K562 (cell line): ENCODE data around the gene LIN28A. TPM values are rescaled to one million over a fixed set of nuclear protein-coding genes. Genes with fewer than 3 reads are reported as not detected.
A peak's percentile ranks its signal among the peaks of the same experiment; 100 is the strongest.

Experiments used
- ETV5 ChIP-seq: sonication (generic); formaldehyde crosslinking; IDR thresholded peaks from 2 replicates; pipeline ENCODE4 v1.4.0; 2020; ENCODE audit warnings: low read depth, mild to moderate bottlenecking, missing genetic modification reagents
- FIP1L1 ChIP-seq: fragments of 200-400 bp; formaldehyde crosslinking; IDR thresholded peaks from 2 replicates; pipeline ENCODE4 v1.6.1; 2018; ENCODE audit warnings: mild to moderate bottlenecking, low read depth, low read length; ENCODE audit not compliant: poor library complexity, severe bottlenecking
- GABPB1 ChIP-seq: sonication (generic); formaldehyde crosslinking; IDR thresholded peaks from 2 replicates; pipeline ENCODE4 v1.8.0; 2022; ENCODE audit warnings: mild to moderate bottlenecking, missing genetic modification reagents
- HNRNPUL1 ChIP-seq: fragments of 200-400 bp; formaldehyde crosslinking; IDR thresholded peaks from 2 replicates; pipeline ENCODE4 v1.6.1; 2017; ENCODE audit warnings: low read length
- MYBL2 ChIP-seq, 2 experiments: fragments of 450-650 bp in 1 of 2; sonication (generic) in 1 of 2; formaldehyde crosslinking in 1 of 2; IDR thresholded peaks; 2 replicates each; pipeline versions ENCODE4 v1.6.1 to v1.8.1; 2017 to 2022; ENCODE audit warnings: borderline replicate concordance in 1 of 2, inconsistent platforms in 1 of 2, low read depth in 1 of 2, mild to moderate bottlenecking in 1 of 2, missing genetic modification reagents in 1 of 2, moderate library complexity in 1 of 2
- PML ChIP-seq: IDR thresholded peaks from 2 replicates; pipeline ENCODE4 v1.6.1; 2012; ENCODE audit warnings: low read length, inconsistent platforms
- POLR2AphosphoS2 ChIP-seq: IDR thresholded peaks from 2 replicates; pipeline ENCODE4 v1.6.1; 2012; ENCODE audit warnings: low read length, improper control_type of control experiment
- ZNF12 ChIP-seq: sonication (generic); formaldehyde crosslinking; IDR thresholded peaks from 2 replicates; pipeline ENCODE4 v1.4.0; 2020; ENCODE audit warnings: mild to moderate bottlenecking, missing genetic modification reagents
- polyA plus RNA-seq, 8 experiments: library from polyadenylated mRNA; depleted of rRNA in 4 of 8; stranded (reverse) in 5 of 8; unstranded in 3 of 8; fragments of >200 nt; fragmentation: Nextera tagmentation in 2 of 8; fragmentation: Illumina TruSeq in 1 of 8; extraction: Ambion mirVana in 2 of 8; extraction: Trizol in 1 of 8; gene quantifications; 2 replicates each; pipeline versions ENCODE4 v1.2.1 to v1.2.3, GENCODE V29; 2011 to 2014; ENCODE audit warnings: inconsistent platforms in 1 of 8, missing spikeins in 1 of 8
- total RNA-seq, 7 experiments: library from RNA; depleted of rRNA in 6 of 7; stranded (reverse); fragments of >200 nt in 6 of 7; fragmentation: Illumina TruSeq in 2 of 7; extraction: Trizol in 2 of 7; gene quantifications; 2 replicates each; pipeline versions ENCODE4 v1.2.1 to v1.2.3, GENCODE V29; 2011 to 2021; ENCODE audit warnings: low replicate concordance in 1 of 7
- TF ChIP-seq, protein P1 (sequence below), 2 experiments: IDR thresholded peaks; 2 replicates each; pipeline ENCODE4 v1.6.1; 2012; ENCODE audit warnings: improper control_type of control experiment in 2 of 2, low read depth in 2 of 2, low read length in 2 of 2, borderline replicate concordance in 1 of 2
- TF ChIP-seq, protein P2 (sequence below), 3 experiments: IDR thresholded peaks in 2 of 3; conservative IDR thresholded peaks in 1 of 3; 2 replicates each; pipeline ENCODE4 v1.5.1; 2011 to 2012; ENCODE audit warnings: low read length in 3 of 3, mild to moderate bottlenecking in 3 of 3, control low read depth in 2 of 3, improper control_type of control experiment in 1 of 3, inconsistent platforms in 1 of 3, low read depth in 1 of 3, mixed read lengths in 1 of 3, moderate library complexity in 1 of 3; ENCODE audit not compliant: insufficient read depth in 2 of 3
- TF ChIP-seq, protein P3 (sequence below), 2 experiments: fragments of 450-650 bp; conservative IDR thresholded peaks; 2 replicates each; pipeline ENCODE4 v1.6.1; 2017; ENCODE audit warnings: mild to moderate bottlenecking in 2 of 2, moderate library complexity in 2 of 2
- TF ChIP-seq, protein P4 (sequence below), 2 experiments: fragments of 450-650 bp in 1 of 2; IDR thresholded peaks; 2 replicates each; pipeline ENCODE4 v1.6.1; 2011 to 2017; ENCODE audit warnings: low read depth in 2 of 2, antibody characterized with exemption in 1 of 2, borderline replicate concordance in 1 of 2, low read length in 1 of 2, mild to moderate bottlenecking in 1 of 2, mixed read lengths in 1 of 2; ENCODE audit not compliant: control insufficient read depth in 1 of 2
- TF ChIP-seq, protein P5 (sequence below): sonication (generic); formaldehyde crosslinking; IDR thresholded peaks from 2 replicates; pipeline ENCODE4 v1.8.0; 2022; ENCODE audit warnings: mild to moderate bottlenecking, missing genetic modification reagents

LIN28A gene
- total and polyA plus RNA-seq, 9 of the 15 experiments (the other 6 are each of a cell fraction or from before 2014, with no cell fraction given): 0.80 to 5.4 (median 3.9) TPM

DNA sequence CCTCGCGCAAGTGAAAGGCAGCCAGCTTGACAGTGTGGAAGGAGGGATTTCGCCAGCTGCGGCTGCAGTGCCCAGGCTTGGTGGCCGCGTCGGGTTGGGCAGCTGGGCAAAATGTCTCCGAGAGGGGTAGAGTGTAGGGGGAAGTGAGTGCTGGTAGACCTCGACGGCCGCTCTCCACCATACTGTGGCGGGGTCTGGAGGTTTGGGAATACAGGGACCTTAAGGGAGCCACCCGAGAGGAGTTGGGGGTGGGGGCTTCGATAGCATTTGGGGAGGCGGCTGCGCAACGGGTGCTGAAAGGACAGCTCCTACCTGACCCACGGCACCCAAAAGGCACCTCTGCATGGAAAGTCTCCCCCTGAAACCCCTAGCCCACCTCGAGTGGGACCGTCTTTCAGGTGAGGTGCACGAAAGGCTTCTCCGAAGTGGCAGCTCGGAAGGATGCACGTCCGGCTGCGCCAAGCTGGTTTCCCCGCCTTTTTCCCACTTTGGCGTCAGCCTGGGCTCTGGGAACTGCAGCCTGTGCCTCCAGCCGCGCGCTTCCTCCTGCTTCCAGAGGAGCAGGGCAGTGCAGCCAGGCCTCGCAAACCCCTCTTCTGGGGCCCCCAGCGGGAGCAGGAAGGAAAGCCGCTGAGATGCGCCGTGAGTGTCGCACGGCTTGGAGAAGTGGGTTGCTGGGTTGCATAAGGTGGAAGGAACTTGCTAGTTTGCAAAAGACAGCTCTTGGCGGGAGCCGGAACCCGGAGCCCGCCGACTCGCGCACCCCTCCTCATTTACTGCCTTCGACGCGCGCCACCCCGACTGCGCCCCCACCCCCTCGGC lies 61.1 kb downstream of the LIN28A start (continued):
- TF ChIP-seq, protein P1, sequence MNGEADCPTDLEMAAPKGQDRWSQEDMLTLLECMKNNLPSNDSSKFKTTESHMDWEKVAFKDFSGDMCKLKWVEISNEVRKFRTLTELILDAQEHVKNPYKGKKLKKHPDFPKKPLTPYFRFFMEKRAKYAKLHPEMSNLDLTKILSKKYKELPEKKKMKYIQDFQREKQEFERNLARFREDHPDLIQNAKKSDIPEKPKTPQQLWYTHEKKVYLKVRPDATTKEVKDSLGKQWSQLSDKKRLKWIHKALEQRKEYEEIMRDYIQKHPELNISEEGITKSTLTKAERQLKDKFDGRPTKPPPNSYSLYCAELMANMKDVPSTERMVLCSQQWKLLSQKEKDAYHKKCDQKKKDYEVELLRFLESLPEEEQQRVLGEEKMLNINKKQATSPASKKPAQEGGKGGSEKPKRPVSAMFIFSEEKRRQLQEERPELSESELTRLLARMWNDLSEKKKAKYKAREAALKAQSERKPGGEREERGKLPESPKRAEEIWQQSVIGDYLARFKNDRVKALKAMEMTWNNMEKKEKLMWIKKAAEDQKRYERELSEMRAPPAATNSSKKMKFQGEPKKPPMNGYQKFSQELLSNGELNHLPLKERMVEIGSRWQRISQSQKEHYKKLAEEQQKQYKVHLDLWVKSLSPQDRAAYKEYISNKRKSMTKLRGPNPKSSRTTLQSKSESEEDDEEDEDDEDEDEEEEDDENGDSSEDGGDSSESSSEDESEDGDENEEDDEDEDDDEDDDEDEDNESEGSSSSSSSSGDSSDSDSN (IDR thresholded peaks at IDR 0.05; ENCODE audit: borderline replicate concordance in 1 of 2, low read depth in 2 of 2, low read length in 2 of 2): 0 out of 4 replicates have a peak, but pooled peaks of 1 of the 2 experiments have one; percentile 47
- peak; percentile 69 for TF ChIP-seq ETV5
- TF ChIP-seq, protein P2, sequence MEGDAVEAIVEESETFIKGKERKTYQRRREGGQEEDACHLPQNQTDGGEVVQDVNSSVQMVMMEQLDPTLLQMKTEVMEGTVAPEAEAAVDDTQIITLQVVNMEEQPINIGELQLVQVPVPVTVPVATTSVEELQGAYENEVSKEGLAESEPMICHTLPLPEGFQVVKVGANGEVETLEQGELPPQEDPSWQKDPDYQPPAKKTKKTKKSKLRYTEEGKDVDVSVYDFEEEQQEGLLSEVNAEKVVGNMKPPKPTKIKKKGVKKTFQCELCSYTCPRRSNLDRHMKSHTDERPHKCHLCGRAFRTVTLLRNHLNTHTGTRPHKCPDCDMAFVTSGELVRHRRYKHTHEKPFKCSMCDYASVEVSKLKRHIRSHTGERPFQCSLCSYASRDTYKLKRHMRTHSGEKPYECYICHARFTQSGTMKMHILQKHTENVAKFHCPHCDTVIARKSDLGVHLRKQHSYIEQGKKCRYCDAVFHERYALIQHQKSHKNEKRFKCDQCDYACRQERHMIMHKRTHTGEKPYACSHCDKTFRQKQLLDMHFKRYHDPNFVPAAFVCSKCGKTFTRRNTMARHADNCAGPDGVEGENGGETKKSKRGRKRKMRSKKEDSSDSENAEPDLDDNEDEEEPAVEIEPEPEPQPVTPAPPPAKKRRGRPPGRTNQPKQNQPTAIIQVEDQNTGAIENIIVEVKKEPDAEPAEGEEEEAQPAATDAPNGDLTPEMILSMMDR (IDR thresholded peaks at IDR 0.05 in 2 of 3, conservative IDR thresholded peaks at IDR 0.05 in 1 of 3; ENCODE audit: insufficient read depth in 2 of 3, low read depth in 1 of 3, low read length in 3 of 3): peak in 2 of 3 experiments; percentile 12 to 22; a peak in 2 of 6 replicates
- no peak for TF ChIP-seq HNRNPUL1
- TF ChIP-seq, protein P3, sequence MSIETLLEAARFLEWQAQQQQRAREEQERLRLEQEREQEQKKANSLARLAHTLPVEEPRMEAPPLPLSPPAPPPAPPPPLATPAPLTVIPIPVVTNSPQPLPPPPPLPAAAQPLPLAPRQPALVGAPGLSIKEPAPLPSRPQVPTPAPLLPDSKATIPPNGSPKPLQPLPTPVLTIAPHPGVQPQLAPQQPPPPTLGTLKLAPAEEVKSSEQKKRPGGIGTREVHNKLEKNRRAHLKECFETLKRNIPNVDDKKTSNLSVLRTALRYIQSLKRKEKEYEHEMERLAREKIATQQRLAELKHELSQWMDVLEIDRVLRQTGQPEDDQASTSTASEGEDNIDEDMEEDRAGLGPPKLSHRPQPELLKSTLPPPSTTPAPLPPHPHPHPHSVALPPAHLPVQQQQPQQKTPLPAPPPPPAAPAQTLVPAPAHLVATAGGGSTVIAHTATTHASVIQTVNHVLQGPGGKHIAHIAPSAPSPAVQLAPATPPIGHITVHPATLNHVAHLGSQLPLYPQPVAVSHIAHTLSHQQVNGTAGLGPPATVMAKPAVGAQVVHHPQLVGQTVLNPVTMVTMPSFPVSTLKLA (conservative IDR thresholded peaks at IDR 0.05): peak; percentile 50 to 73; a peak in 3 of 4 replicates
- TF ChIP-seq, protein P4, sequence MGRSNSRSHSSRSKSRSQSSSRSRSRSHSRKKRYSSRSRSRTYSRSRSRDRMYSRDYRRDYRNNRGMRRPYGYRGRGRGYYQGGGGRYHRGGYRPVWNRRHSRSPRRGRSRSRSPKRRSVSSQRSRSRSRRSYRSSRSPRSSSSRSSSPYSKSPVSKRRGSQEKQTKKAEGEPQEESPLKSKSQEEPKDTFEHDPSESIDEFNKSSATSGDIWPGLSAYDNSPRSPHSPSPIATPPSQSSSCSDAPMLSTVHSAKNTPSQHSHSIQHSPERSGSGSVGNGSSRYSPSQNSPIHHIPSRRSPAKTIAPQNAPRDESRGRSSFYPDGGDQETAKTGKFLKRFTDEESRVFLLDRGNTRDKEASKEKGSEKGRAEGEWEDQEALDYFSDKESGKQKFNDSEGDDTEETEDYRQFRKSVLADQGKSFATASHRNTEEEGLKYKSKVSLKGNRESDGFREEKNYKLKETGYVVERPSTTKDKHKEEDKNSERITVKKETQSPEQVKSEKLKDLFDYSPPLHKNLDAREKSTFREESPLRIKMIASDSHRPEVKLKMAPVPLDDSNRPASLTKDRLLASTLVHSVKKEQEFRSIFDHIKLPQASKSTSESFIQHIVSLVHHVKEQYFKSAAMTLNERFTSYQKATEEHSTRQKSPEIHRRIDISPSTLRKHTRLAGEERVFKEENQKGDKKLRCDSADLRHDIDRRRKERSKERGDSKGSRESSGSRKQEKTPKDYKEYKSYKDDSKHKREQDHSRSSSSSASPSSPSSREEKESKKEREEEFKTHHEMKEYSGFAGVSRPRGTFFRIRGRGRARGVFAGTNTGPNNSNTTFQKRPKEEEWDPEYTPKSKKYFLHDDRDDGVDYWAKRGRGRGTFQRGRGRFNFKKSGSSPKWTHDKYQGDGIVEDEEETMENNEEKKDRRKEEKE (IDR thresholded peaks at IDR 0.05; ENCODE audit: borderline replicate concordance in 1 of 2, control insufficient read depth in 1 of 2, low read depth in 2 of 2, low read length in 1 of 2): no peak
- 0 out of 2 replicates have a peak, but pooled peaks have one; percentile 47 for TF ChIP-seq MYBL2 (IDR thresholded peaks at IDR 0.05; ENCODE audit: low read depth)
- no peak for TF ChIP-seq MYBL2 (CRISPR knock-in tag; IDR thresholded peaks at IDR 0.05; ENCODE audit: borderline replicate concordance)
- TF ChIP-seq, protein P5, sequence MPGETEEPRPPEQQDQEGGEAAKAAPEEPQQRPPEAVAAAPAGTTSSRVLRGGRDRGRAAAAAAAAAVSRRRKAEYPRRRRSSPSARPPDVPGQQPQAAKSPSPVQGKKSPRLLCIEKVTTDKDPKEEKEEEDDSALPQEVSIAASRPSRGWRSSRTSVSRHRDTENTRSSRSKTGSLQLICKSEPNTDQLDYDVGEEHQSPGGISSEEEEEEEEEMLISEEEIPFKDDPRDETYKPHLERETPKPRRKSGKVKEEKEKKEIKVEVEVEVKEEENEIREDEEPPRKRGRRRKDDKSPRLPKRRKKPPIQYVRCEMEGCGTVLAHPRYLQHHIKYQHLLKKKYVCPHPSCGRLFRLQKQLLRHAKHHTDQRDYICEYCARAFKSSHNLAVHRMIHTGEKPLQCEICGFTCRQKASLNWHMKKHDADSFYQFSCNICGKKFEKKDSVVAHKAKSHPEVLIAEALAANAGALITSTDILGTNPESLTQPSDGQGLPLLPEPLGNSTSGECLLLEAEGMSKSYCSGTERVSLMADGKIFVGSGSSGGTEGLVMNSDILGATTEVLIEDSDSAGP: 0 out of 2 replicates have a peak, but pooled peaks have one; percentile 38
- TF ChIP-seq POLR2AphosphoS2: peak; percentile 68; the same call in 1 of the 2 replicates
- TF ChIP-seq ZNF12: peak; percentile 24; the same call in 1 of the 2 replicates
- peak; percentile 65 for TF ChIP-seq FIP1L1
- peak; percentile 65 for TF ChIP-seq GABPB1 (CRISPR knock-in tag)
- TF ChIP-seq PML: no peak
